Prostate gland (tissue), 2 donors: ENCODE data around the gene CRMP1. TPM values are rescaled to one million over a fixed set of nuclear protein-coding genes. Genes with fewer than 3 reads are reported as not detected.

ENCODE experiments used
- DNase-seq: peaks from one replicate; pipeline ENCODE4 v3.0.0-alpha.2; 2019; ENCODE audit warnings: low spot score
- H3K27ac ChIP-seq, 2 donors: fragments of 200-600 bp; sonication (generic); 2 replicates each; pipeline ENCODE4 v1.5.1; 2017 to 2019
- H3K27me3 ChIP-seq: fragments of 200-600 bp; sonication (generic); replicated peaks from 2 replicates; pipeline ENCODE4 v1.5.1; 2019; ENCODE audit not compliant: insufficient read depth
- H3K36me3 ChIP-seq, 2 donors: fragments of 200-600 bp; sonication (generic); 1 replicate in 1 of 2; 2 replicates in 1 of 2; pipeline versions ENCODE4 v1.5.1 to v1.8.1; 2017 to 2019
- H3K4me1 ChIP-seq: fragments of 200-600 bp; sonication (generic); replicated peaks from 2 replicates; pipeline ENCODE4 v1.5.1; 2019
- H3K4me3 ChIP-seq, 2 donors: fragments of 200-600 bp; sonication (generic); 2 replicates each; pipeline ENCODE4 v1.5.1; 2017 to 2019
- H3K9me3 ChIP-seq: fragments of 200-600 bp; sonication (generic); 2 replicates; pipeline ENCODE4 v1.5.1; 2017
- CTCF ChIP-seq, 4 experiments: fragments of 200-600 bp in 2 of 4; fragments of 450-650 bp in 2 of 4; sonication (generic) in 2 of 4; IDR thresholded peaks; 1 replicate in 3 of 4; 2 replicates in 1 of 4; pipeline ENCODE4 v1.5.1; 2016 to 2019; ENCODE audit warnings: antibody characterized with exemption in 4 of 4, mild to moderate bottlenecking in 2 of 4, moderate library complexity in 2 of 4
- POLR2A ChIP-seq: fragments of 450-650 bp; IDR thresholded peaks from one replicate; pipeline ENCODE4 v1.6.1; 2016; ENCODE audit warnings: antibody characterized with exemption, mild to moderate bottlenecking
- POLR2AphosphoS5 ChIP-seq: sonication (generic); formaldehyde crosslinking; IDR thresholded peaks from one replicate; pipeline ENCODE4 v1.6.1; 2017; ENCODE audit warnings: antibody characterized with exemption
- WGBS: methylation state at CpG from one replicate; pipeline ENCODE4 v1.1.5; 2018; 5-methylcytosine and 5-hydroxymethylcytosine counted together
- intact Hi-C: fragments of 100-400 bp; cut with DNase I; formaldehyde crosslinking; loops from one replicate; pipeline ENCODE4 v1.14.2; 2022
- total RNA-seq, 2 donors: library from RNA; depleted of rRNA; stranded (reverse); fragments of >200 nt; gene quantifications; one replicate each; pipeline ENCODE4 v1.1.0, GENCODE V29; 2016

CRMP1 gene
- total RNA-seq, 2 donors from 2014 or later: 1.4 to 6.0 TPM

- 17% methylated on average over 34 of the region's 34 CpGs for WGBS
- H3K36me3 ChIP-seq: no peaks in the 10 kb centered on the region
- TF ChIP-seq POLR2A (no peak), POLR2AphosphoS5 (no peak), CTCF (IDR thresholded peaks at IDR 0.05) (no peak)
- DNase-seq: no peak
- H3K4me1 ChIP-seq: no peaks in the 10 kb centered on the region
- no peak overlapping the region for H3K4me3 ChIP-seq
- no peak overlapping the region for H3K27ac ChIP-seq
- intact Hi-C loops: no loop called here
- no peaks in the 10 kb centered on the region for H3K9me3 ChIP-seq
- H3K27me3 ChIP-seq: peaks cover 41% of the 10 kb centered on the region
Observed at GRCh38 chr4:5891563-5892322, 1.1 kb downstream of the CRMP1 start.

- Histone ChIP-seq H3K36me3 (no peaks in the 10 kb centered on the region), H3K27me3 (peaks cover 41% of the 10 kb centered on the region), H3K4me1 (no peaks in the 10 kb centered on the region), H3K4me3 (no peak overlapping the region), H3K27ac (no peak overlapping the region), H3K9me3 (no peaks in the 10 kb centered on the region)
- no peak for DNase-seq
- 1% methylated on average over 35 of the region's 41 CpGs for WGBS
- TF ChIP-seq CTCF (IDR thresholded peaks at IDR 0.05) (no peak), POLR2A (no peak), POLR2AphosphoS5 (no peak)
- intact Hi-C loops: no loop called here
Observed at GRCh38 chr4:5890063-5890727, 2.7 kb downstream of the CRMP1 start.

GRCh38 chr4:5889002-5889696 lies 3.7 kb downstream of the CRMP1 start:
- peaks cover 39% of the 10 kb centered on the region for H3K27me3 ChIP-seq
- no peaks in the 10 kb centered on the region for H3K36me3 ChIP-seq
- 28% methylated on average over 8 of the region's 8 CpGs for WGBS
- TF ChIP-seq POLR2AphosphoS5 (no peak), POLR2A (no peak), CTCF (IDR thresholded peaks at IDR 0.05) (no peak)
- no peaks in the 10 kb centered on the region for H3K9me3 ChIP-seq
- intact Hi-C loops: no loop called here
- H3K4me1 ChIP-seq: no peaks in the 10 kb centered on the region
- no peak for DNase-seq
- peak overlapping the region in 1 of 2 donors; percentile 29 for H3K4me3 ChIP-seq
- no peak overlapping the region for H3K27ac ChIP-seq

- DNase-seq: no peak
- intact Hi-C loops: no loop called here
- 3% methylated on average over 28 of the region's 81 CpGs for WGBS
- Histone ChIP-seq H3K27ac (no peak overlapping the region), H3K36me3 (no peaks in the 10 kb centered on the region), H3K27me3 (peaks cover 32% of the 10 kb centered on the region), H3K9me3 (no peaks in the 10 kb centered on the region), H3K4me1 (no peaks in the 10 kb centered on the region), H3K4me3 (peak overlapping the region; percentile 29 to 37)
- TF ChIP-seq CTCF (IDR thresholded peaks at IDR 0.05): no peak
- TF ChIP-seq POLR2A: no peak
- TF ChIP-seq POLR2AphosphoS5: no peak
Observed at GRCh38 chr4:5888222-5889001, 4.5 kb downstream of the CRMP1 start.
